ENCODE results near the gene ANKS1A. TPM values are rescaled to one million over a fixed set of nuclear protein-coding genes. Genes with fewer than 3 reads are reported as not detected.

ANKS1A gene
- total RNA-seq, 1 donor from 2014 or later, result 17.2 TPM

DNA sequence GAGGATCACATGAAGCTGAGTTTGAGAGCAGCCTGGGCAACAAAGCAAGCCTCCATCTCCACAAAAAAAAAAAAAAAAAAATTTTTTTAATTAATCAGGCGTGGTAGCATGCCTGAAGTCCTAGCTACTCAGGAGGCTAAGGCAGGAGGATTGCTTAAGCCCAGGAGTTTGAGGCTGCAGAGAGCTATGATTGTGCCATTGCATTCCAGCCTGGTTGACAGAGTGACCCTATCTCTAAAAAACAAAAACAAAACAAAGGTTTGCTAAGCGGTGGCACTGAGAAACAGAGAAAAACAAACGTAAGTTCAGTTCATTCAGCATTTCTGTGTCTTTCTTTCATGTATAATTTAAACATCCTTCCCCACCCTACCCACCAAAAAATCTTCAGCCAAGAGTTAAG lies 78.4 kb downstream of the ANKS1A start:
- TF ChIP-seq, protein P1, sequence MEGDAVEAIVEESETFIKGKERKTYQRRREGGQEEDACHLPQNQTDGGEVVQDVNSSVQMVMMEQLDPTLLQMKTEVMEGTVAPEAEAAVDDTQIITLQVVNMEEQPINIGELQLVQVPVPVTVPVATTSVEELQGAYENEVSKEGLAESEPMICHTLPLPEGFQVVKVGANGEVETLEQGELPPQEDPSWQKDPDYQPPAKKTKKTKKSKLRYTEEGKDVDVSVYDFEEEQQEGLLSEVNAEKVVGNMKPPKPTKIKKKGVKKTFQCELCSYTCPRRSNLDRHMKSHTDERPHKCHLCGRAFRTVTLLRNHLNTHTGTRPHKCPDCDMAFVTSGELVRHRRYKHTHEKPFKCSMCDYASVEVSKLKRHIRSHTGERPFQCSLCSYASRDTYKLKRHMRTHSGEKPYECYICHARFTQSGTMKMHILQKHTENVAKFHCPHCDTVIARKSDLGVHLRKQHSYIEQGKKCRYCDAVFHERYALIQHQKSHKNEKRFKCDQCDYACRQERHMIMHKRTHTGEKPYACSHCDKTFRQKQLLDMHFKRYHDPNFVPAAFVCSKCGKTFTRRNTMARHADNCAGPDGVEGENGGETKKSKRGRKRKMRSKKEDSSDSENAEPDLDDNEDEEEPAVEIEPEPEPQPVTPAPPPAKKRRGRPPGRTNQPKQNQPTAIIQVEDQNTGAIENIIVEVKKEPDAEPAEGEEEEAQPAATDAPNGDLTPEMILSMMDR (IDR thresholded peaks at IDR 0.05), result no peak
- H3K4me3 Mint-ChIP-seq (ENCODE audit: unreplicated experiment), result no peak overlapping the region

GRCh38 chr6:34969662-34970265 lies 80.7 kb downstream of the ANKS1A start:
- H3K9me3 Mint-ChIP-seq (ENCODE audit: low read depth), result no peaks in the 10 kb centered on the region
- no peaks in the 10 kb centered on the region for H3K36me3 Mint-ChIP-seq (ENCODE audit: low read depth)
- DNase-seq (ENCODE audit: low spot score), result no peak
- H3K27me3 Mint-ChIP-seq (ENCODE audit: low read depth), result no peaks in the 10 kb centered on the region
- no peak overlapping the region for H3K4me3 Mint-ChIP-seq (ENCODE audit: unreplicated experiment)
- TF ChIP-seq, protein P1 (IDR thresholded peaks at IDR 0.05), result no peak
- H3K27ac Mint-ChIP-seq (ENCODE audit: unreplicated experiment), result no peak overlapping the region
- H3K4me1 Mint-ChIP-seq (ENCODE audit: low read depth), result peaks cover 14% of the 10 kb centered on the region

More for the DNA sequence above, 78.4 kb downstream of the ANKS1A start:
- Mint-ChIP-seq H3K27ac (ENCODE audit: unreplicated experiment) (no peak overlapping the region), H3K27me3 (ENCODE audit: low read depth) (no peaks in the 10 kb centered on the region), H3K9me3 (ENCODE audit: low read depth) (no peaks in the 10 kb centered on the region), H3K4me1 (ENCODE audit: low read depth) (peaks cover 20% of the 10 kb centered on the region), H3K36me3 (ENCODE audit: low read depth) (no peaks in the 10 kb centered on the region)
- no peak for DNase-seq (ENCODE audit: low spot score)

- no peak overlapping the region for H3K4me3 Mint-ChIP-seq (ENCODE audit: unreplicated experiment)
- TF ChIP-seq, protein P1 (IDR thresholded peaks at IDR 0.05), result no peak
- H3K9me3 Mint-ChIP-seq (ENCODE audit: low read depth), result no peaks in the 10 kb centered on the region
- no peaks in the 10 kb centered on the region for H3K27me3 Mint-ChIP-seq (ENCODE audit: low read depth)
- no peaks in the 10 kb centered on the region for H3K36me3 Mint-ChIP-seq (ENCODE audit: low read depth)
- H3K4me1 Mint-ChIP-seq (ENCODE audit: low read depth), result peaks cover 11% of the 10 kb centered on the region
- no peak overlapping the region for H3K27ac Mint-ChIP-seq (ENCODE audit: unreplicated experiment)
- no peak for DNase-seq (ENCODE audit: low spot score)
These were observed 81.4 kb downstream of the ANKS1A start for GRCh38 chr6:34970488-34970887.

- TF ChIP-seq, protein P1 (IDR thresholded peaks at IDR 0.05), result no peak
- Mint-ChIP-seq H3K27me3 (ENCODE audit: low read depth) (no peaks in the 10 kb centered on the region), H3K27ac (ENCODE audit: unreplicated experiment) (peak overlapping the region; percentile 67), H3K4me1 (ENCODE audit: low read depth) (peaks cover 11% of the 10 kb centered on the region), H3K4me3 (ENCODE audit: unreplicated experiment) (no peak overlapping the region), H3K36me3 (ENCODE audit: low read depth) (no peaks in the 10 kb centered on the region), H3K9me3 (ENCODE audit: low read depth) (no peaks in the 10 kb centered on the region)
- no peak for DNase-seq (ENCODE audit: low spot score)
These were observed 81.9 kb downstream of the ANKS1A start for GRCh38 chr6:34970957-34971356.

GRCh38 chr6:34973547-34974248 lies 84.6 kb downstream of the ANKS1A start:
- Mint-ChIP-seq H3K27me3 (ENCODE audit: low read depth) (no peaks in the 10 kb centered on the region), H3K4me3 (ENCODE audit: unreplicated experiment) (no peak overlapping the region), H3K36me3 (ENCODE audit: low read depth) (no peaks in the 10 kb centered on the region), H3K27ac (ENCODE audit: unreplicated experiment) (no peak overlapping the region), H3K9me3 (ENCODE audit: low read depth) (no peaks in the 10 kb centered on the region), H3K4me1 (ENCODE audit: low read depth) (peaks cover 11% of the 10 kb centered on the region)
- TF ChIP-seq, protein P1 (IDR thresholded peaks at IDR 0.05), result peak; percentile 34
- DNase-seq (ENCODE audit: low spot score), result no peak

Data from chondrocyte (in vitro differentiated cells).